Endothelial cell of umbilical vein (primary cell): ENCODE measurements around the gene ARHGEF10L.

Source experiments
- CTCF ChIP-seq, 2 donors: IDR thresholded peaks; 1 replicate in 1 of 2; 2 replicates in 1 of 2; pipeline ENCODE4 v1.5.1; 2011; ENCODE audit warnings: low read length in 2 of 2, mild to moderate bottlenecking in 2 of 2, moderate library complexity in 2 of 2, control low read depth in 1 of 2, inconsistent platforms in 1 of 2, low read depth in 1 of 2; ENCODE audit not compliant: insufficient read depth in 1 of 2; ENCODE audit errors: extremely low read depth in 1 of 2
- EZH2 ChIP-seq: IDR thresholded peaks from 2 replicates; pipeline ENCODE4 v1.6.1; 2012; ENCODE audit warnings: borderline replicate concordance, low read depth, mild to moderate bottlenecking, moderate library complexity, low read length, inconsistent platforms; ENCODE audit not compliant: severe bottlenecking
- FOS ChIP-seq: IDR thresholded peaks from 2 replicates; pipeline ENCODE4 v1.6.1; 2011; ENCODE audit warnings: mild to moderate bottlenecking, low read length, moderate library complexity, borderline replicate concordance; ENCODE audit not compliant: insufficient read depth
- JUN ChIP-seq: IDR thresholded peaks from 2 replicates; pipeline ENCODE4 v1.6.1; 2011; ENCODE audit warnings: borderline replicate concordance, low read depth; ENCODE audit not compliant: insufficient read length, insufficient read depth
- MAX ChIP-seq: IDR thresholded peaks from 2 replicates; pipeline ENCODE4 v1.6.1; 2011; ENCODE audit not compliant: insufficient read depth, insufficient read length
- POLR2A ChIP-seq: IDR thresholded peaks from 2 replicates; pipeline ENCODE4 v1.6.1; 2012; ENCODE audit warnings: low read depth, mild to moderate bottlenecking, control low read depth, low read length
- POLR2AphosphoS5 ChIP-seq: IDR thresholded peaks from 2 replicates; pipeline ENCODE4 v1.6.1; 2012; ENCODE audit warnings: low read depth, mild to moderate bottlenecking, control low read depth, low read length, moderate library complexity; ENCODE audit not compliant: insufficient read depth

GRCh38 chr1:17606826-17607440, 67.4 kb downstream of the ARHGEF10L start:
- TF ChIP-seq CTCF (IDR thresholded peaks at IDR 0.05; ENCODE audit: extremely low read depth in 1 of 2, insufficient read depth in 1 of 2, low read depth in 1 of 2, low read length in 2 of 2) = peak; percentile 86 to 94
- TF ChIP-seq JUN = no peak
- no peak for TF ChIP-seq POLR2A
- no peak for TF ChIP-seq EZH2
- TF ChIP-seq POLR2AphosphoS5 = no peak
- TF ChIP-seq MAX = no peak
- no peak for TF ChIP-seq FOS
